Vagina (tissue), 2 donors: ENCODE measurements around the gene TMPRSS7. TPM values are rescaled to one million over a fixed set of nuclear protein-coding genes. Genes with fewer than 3 reads are reported as not detected.
A peak's percentile ranks its signal among the peaks of the same experiment; 100 is the strongest.

ENCODE experiments used
- DNase-seq, 2 donors: peaks; one replicate each; pipeline ENCODE4 v3.0.0-alpha.2; 2017; ENCODE audit errors: extremely low spot score in 2 of 2
- H3K27ac ChIP-seq: fragments of 200-600 bp; sonication (generic); one replicate; pipeline ENCODE4 v1.5.1; 2019
- H3K27me3 ChIP-seq: fragments of 200-600 bp; sonication (generic); one replicate; pipeline ENCODE4 v1.5.1; 2019
- H3K36me3 ChIP-seq, 2 donors: fragments of 200-600 bp; sonication (generic); one replicate each; pipeline ENCODE4 v1.5.1; 2017 to 2019
- H3K4me1 ChIP-seq: fragments of 200-600 bp; sonication (generic); one replicate; pipeline ENCODE4 v1.5.1; 2019
- H3K4me3 ChIP-seq, 2 donors: fragments of 200-600 bp; sonication (generic); 1 replicate in 1 of 2; 2 replicates in 1 of 2; pipeline ENCODE4 v1.5.1; 2016 to 2019
- H3K9me3 ChIP-seq: fragments of 200-600 bp; sonication (generic); one replicate; pipeline ENCODE4 v1.5.1; 2019
- POLR2A ChIP-seq, 2 donors: fragments of 450-650 bp; IDR thresholded peaks; one replicate each; pipeline ENCODE4 v1.6.1; 2017; ENCODE audit warnings: antibody characterized with exemption in 2 of 2, mild to moderate bottlenecking in 2 of 2, moderate library complexity in 2 of 2
- POLR2AphosphoS5 ChIP-seq, 2 donors: sonication (generic); formaldehyde crosslinking; IDR thresholded peaks; one replicate each; pipeline ENCODE4 v1.9.0; 2017; ENCODE audit warnings: antibody characterized with exemption in 2 of 2, mild to moderate bottlenecking in 2 of 2, low read depth in 1 of 2; ENCODE audit not compliant: insufficient read depth in 1 of 2
- intact Hi-C: fragments of 100-400 bp; cut with DNase I; formaldehyde crosslinking; loops from one replicate; pipeline ENCODE4 v1.15.1; 2023
- total RNA-seq: library from RNA; depleted of rRNA; stranded (reverse); fragments of >200 nt; gene quantifications from one replicate; pipeline ENCODE4 v1.2.3, GENCODE V29; 2016
- TF ChIP-seq, protein P1 (sequence below), 3 experiments: fragments of 450-650 bp in 2 of 3; fragments of 200-600 bp in 1 of 3; sonication (generic) in 1 of 3; IDR thresholded peaks; one replicate each; pipeline ENCODE4 v1.5.1; 2017 to 2019; ENCODE audit warnings: antibody characterized with exemption in 3 of 3, mild to moderate bottlenecking in 2 of 3, moderate library complexity in 2 of 3

Gene TMPRSS7
- total RNA-seq, 1 donor from 2014 or later = not detected

- no peaks in the 10 kb centered on the region for H3K27me3 ChIP-seq
- DNase-seq = no peak
- no peaks in the 10 kb centered on the region for H3K4me1 ChIP-seq
- intact Hi-C loops = no loop called here
- no peaks in the 10 kb centered on the region for H3K36me3 ChIP-seq
- TF ChIP-seq, protein P1, sequence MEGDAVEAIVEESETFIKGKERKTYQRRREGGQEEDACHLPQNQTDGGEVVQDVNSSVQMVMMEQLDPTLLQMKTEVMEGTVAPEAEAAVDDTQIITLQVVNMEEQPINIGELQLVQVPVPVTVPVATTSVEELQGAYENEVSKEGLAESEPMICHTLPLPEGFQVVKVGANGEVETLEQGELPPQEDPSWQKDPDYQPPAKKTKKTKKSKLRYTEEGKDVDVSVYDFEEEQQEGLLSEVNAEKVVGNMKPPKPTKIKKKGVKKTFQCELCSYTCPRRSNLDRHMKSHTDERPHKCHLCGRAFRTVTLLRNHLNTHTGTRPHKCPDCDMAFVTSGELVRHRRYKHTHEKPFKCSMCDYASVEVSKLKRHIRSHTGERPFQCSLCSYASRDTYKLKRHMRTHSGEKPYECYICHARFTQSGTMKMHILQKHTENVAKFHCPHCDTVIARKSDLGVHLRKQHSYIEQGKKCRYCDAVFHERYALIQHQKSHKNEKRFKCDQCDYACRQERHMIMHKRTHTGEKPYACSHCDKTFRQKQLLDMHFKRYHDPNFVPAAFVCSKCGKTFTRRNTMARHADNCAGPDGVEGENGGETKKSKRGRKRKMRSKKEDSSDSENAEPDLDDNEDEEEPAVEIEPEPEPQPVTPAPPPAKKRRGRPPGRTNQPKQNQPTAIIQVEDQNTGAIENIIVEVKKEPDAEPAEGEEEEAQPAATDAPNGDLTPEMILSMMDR (IDR thresholded peaks at IDR 0.05) = no peak
- TF ChIP-seq POLR2A (IDR thresholded peaks at IDR 0.05) (no peak), POLR2AphosphoS5 (IDR thresholded peaks at IDR 0.05; ENCODE audit: insufficient read depth in 1 of 2, low read depth in 1 of 2) (no peak)
- H3K27ac ChIP-seq = no peak overlapping the region
- no peaks in the 10 kb centered on the region for H3K9me3 ChIP-seq
- H3K4me3 ChIP-seq = no peak overlapping the region
Observed at GRCh38 chr3:112074006-112074405, 39.5 kb downstream of the TMPRSS7 start.

GRCh38 chr3:112074616-112075497 lies 40.3 kb downstream of the TMPRSS7 start:
- Histone ChIP-seq H3K27me3 (no peaks in the 10 kb centered on the region), H3K4me1 (no peaks in the 10 kb centered on the region), H3K36me3 (no peaks in the 10 kb centered on the region), H3K9me3 (no peaks in the 10 kb centered on the region), H3K4me3 (no peak overlapping the region), H3K27ac (no peak overlapping the region)
- DNase-seq = no peak
- intact Hi-C loops = no loop called here
- TF ChIP-seq POLR2AphosphoS5 (IDR thresholded peaks at IDR 0.05; ENCODE audit: insufficient read depth in 1 of 2, low read depth in 1 of 2) = peak; percentile 11 to 47
- TF ChIP-seq, protein P1 (IDR thresholded peaks at IDR 0.05) = no peak

DNA sequence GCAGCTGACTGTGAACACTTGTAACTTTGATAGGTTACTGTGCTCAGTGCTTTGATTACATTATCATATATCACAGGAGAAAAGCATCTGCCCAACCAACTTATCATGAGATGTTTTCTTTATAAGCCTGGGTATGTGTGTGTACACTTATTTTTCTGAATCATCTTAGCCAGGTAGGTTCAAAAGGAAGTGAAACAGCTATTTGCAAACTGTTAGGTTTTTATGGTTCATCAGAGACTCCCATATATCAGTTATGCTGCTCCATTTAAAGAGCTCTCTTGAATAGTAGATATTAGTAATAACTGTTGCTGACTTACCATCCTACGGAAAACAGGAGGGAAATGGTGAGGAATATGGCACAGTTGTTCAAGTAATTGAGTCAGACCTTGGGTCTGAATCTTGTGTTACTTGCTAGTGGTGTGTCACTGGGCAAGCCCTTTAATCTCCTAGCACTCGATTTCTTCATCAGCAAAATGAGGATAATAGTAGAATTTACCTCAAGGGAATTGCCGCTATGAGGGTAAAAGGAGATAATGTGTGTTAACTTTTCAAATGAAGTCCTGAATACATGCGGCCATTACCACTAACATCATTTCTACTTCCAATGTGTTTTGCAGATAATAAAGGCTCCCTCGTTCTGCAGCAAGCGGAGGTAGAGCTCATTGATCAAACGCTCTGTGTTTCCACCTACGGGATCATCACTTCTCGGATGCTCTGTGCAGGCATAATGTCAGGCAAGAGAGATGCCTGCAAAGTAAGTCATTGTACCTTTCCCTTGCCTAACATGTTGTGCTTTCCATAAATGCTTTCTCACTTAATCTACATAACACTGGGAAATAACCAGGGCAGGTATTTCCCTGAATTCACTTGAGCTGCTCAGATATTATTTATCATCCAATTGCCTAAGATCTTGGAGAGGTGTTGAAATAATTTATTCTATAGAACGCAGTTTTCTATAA lies 43.9 kb downstream of the TMPRSS7 start:
- no peaks in the 10 kb centered on the region for H3K27me3 ChIP-seq
- H3K27ac ChIP-seq = no peak overlapping the region
- no peaks in the 10 kb centered on the region for H3K9me3 ChIP-seq
- H3K4me3 ChIP-seq = no peak overlapping the region
- no peaks in the 10 kb centered on the region for H3K36me3 ChIP-seq
- intact Hi-C loops = no loop called here
- H3K4me1 ChIP-seq = no peaks in the 10 kb centered on the region
- DNase-seq = no peak
- TF ChIP-seq POLR2AphosphoS5 (IDR thresholded peaks at IDR 0.05; ENCODE audit: insufficient read depth in 1 of 2, low read depth in 1 of 2) (no peak), POLR2A (IDR thresholded peaks at IDR 0.05) (no peak)
- TF ChIP-seq, protein P1 (IDR thresholded peaks at IDR 0.05) = no peak

GRCh38 chr3:112083239-112083638 lies 48.7 kb downstream of the TMPRSS7 start:
- no peak for DNase-seq
- H3K4me1 ChIP-seq = peaks cover 23% of the 10 kb centered on the region
- no peaks in the 10 kb centered on the region for H3K9me3 ChIP-seq
- no peak overlapping the region for H3K27ac ChIP-seq
- H3K36me3 ChIP-seq = no peaks in the 10 kb centered on the region
- no peak overlapping the region for H3K4me3 ChIP-seq
- H3K27me3 ChIP-seq = no peaks in the 10 kb centered on the region
- intact Hi-C loops = no loop called here
- TF ChIP-seq, protein P1 (IDR thresholded peaks at IDR 0.05) = no peak
- TF ChIP-seq POLR2A (IDR thresholded peaks at IDR 0.05) = no peak
- no peak for TF ChIP-seq POLR2AphosphoS5 (IDR thresholded peaks at IDR 0.05; ENCODE audit: insufficient read depth in 1 of 2, low read depth in 1 of 2)
